Choroid plexus epithelial cell (primary cell): ENCODE data around the gene ARL16.

Experiments
- DNase-seq: peaks from one replicate; pipeline ENCODE4 v3.0.0-alpha.2; 2010; ENCODE audit warnings: low read depth
- H3K4me3 ChIP-seq: 2 replicates; pipeline ENCODE4 v1.5.1; 2011; ENCODE audit warnings: low read depth, mild to moderate bottlenecking, control low read depth, low read length, moderate library complexity
- TF ChIP-seq, protein P1 (sequence below): conservative IDR thresholded peaks from 2 replicates; pipeline ENCODE4 v1.5.1; 2011; ENCODE audit warnings: low read depth, mild to moderate bottlenecking, control low read depth, inconsistent platforms, low read length, moderate library complexity

The ARL16 gene

GRCh38 chr17:81690549-81690948 lies 7.0 kb upstream of the ARL16 start:
- H3K4me3 ChIP-seq = no peak overlapping the region
- TF ChIP-seq, protein P1, sequence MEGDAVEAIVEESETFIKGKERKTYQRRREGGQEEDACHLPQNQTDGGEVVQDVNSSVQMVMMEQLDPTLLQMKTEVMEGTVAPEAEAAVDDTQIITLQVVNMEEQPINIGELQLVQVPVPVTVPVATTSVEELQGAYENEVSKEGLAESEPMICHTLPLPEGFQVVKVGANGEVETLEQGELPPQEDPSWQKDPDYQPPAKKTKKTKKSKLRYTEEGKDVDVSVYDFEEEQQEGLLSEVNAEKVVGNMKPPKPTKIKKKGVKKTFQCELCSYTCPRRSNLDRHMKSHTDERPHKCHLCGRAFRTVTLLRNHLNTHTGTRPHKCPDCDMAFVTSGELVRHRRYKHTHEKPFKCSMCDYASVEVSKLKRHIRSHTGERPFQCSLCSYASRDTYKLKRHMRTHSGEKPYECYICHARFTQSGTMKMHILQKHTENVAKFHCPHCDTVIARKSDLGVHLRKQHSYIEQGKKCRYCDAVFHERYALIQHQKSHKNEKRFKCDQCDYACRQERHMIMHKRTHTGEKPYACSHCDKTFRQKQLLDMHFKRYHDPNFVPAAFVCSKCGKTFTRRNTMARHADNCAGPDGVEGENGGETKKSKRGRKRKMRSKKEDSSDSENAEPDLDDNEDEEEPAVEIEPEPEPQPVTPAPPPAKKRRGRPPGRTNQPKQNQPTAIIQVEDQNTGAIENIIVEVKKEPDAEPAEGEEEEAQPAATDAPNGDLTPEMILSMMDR = no peak
- DNase-seq = no peak

DNA sequence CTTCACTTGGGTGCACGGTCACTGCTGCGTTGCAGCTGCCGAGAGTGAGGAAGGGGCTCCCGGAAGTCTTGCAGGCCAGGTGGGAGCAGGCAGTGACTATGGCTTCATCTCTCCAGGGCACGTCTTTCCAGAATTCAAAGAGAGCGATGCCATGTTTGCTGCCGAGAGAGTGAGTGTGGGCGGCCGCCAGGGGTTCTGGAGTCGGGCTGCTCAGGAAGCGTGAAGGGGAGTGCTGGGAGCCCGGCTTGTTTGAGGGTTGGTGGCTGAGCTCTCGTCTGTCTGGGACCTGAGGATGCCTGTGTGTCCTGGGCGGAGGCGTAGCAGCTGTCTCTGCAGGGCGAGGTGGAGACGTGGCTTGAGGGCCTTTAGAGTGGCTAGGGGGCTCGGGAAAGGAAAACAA lies 6.5 kb upstream of the ARL16 start:
- TF ChIP-seq, protein P1 = no peak
- DNase-seq = no peak
- H3K4me3 ChIP-seq = no peak overlapping the region

DNA sequence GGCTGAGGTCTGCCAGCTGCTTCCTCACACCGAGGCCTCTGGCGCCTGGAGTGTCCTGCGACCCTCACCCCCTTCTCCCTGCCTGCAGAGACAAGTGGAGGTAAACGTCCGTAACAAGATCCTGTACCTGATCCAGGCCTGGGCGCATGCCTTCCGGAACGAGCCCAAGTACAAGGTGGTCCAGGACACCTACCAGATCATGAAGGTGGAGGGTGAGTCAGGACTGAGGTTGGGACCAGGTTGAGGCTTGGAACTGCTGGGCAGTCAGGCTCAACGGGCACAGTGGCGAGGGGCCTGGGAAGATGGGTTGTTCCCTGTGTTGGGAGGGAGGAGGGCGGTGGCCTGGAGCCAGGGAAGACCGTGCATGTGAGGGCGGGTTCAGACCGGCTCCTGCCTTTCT lies 5.0 kb upstream of the ARL16 start:
- no peak for DNase-seq
- no peak overlapping the region for H3K4me3 ChIP-seq
- TF ChIP-seq, protein P1 = no peak

DNA sequence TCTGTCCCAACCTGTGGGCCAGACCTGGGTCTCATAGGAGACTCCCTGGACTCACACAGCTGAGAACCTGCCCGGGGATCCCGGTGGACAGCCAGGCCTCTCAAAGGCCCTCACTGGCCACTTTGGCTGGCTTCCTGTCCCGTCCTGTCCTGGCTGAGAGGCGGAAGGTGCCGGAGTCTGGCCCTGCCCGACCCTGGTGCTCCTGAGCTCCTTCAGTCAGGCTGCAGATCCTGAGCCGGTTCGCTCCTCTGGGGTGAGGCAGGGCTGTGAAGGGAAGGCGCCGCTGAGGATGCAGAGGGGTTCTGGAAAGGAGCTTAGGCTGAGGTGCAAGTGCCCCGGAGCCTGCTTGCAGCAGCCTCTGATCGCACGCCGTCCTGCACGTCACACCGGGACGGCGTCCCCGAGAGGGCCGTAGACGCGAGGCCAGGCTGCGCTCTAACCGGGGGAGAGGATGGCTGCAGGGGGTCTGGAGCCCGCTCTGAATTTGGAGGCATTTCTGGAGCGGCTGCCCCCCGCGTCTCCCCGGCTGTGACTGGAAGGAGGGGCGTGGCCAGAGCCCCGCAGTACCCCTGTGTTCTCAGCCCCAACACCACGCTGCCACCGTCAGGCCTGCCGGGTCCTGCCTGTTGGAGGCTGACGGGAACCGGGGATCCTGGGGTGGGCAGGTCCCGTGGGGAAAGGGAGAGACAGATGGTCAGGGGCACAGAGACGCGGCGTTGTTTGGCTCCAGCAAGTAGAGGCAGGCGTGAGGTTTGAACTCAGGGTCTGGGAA lies 4.4 kb upstream of the ARL16 start:
- DNase-seq = no peak
- TF ChIP-seq, protein P1 = no peak
- no peak overlapping the region for H3K4me3 ChIP-seq

DNA sequence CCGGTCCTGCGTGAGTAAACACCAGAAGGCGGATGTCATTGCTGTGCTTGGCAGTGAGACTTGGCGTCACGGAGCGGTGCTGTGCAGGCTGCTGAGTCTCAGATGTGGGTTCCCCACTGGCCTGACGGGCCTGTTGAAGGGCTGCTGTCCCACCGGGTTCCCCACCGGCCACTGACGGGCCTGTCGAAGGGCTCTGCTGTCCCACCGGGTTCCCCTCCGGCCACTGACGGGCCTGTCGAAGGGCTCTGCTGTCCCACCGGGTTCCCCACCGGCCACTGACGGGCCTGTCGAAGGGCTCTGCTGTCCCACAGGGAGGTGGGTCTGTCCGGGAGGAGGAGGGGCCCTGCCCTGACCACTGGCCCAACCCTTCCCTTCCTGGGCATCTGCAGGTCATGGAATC lies 3.0 kb upstream of the ARL16 start:
- TF ChIP-seq, protein P1 = no peak
- no peak overlapping the region for H3K4me3 ChIP-seq
- no peak for DNase-seq

GRCh38 chr17:81685108-81685507 lies 1.5 kb upstream of the ARL16 start:
- TF ChIP-seq, protein P1 = no peak
- peak overlapping the region; percentile 76 for H3K4me3 ChIP-seq
- DNase-seq = peak; percentile 61

DNA sequence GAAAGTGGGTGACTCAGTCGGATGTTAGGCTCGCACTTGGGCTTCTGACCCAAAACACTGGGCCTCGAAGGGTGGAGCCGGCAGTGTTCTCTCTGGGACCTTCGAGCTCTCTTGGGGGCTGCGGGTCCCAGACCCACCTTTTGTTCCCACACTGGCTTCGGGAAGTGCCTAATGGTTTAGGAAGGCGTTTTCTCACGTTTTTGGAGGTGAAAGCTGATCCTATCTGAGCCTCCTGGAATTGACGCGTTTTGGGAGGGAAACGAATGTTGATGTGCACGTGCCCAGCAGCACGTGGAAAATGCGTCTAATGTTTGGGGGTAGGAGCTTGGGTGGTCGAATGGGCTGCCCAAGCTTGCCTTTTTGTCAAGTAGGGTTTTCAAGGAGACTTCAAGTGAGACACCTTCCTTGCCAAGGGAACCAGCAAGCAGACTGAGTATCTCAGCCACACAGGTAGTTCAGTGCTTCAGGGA lies 880 bp upstream of the ARL16 start:
- peak overlapping the region; percentile 76 for H3K4me3 ChIP-seq
- no peak for DNase-seq
- TF ChIP-seq, protein P1 = no peak
